Lower leg skin (tissue), 4 donors: ENCODE results near the gene CYP19A1. TPM values are rescaled to one million over a fixed set of nuclear protein-coding genes. Genes with fewer than 3 reads are reported as not detected.

Source experiments
- DNase-seq, 2 donors: peaks; one replicate each; pipeline ENCODE4 v3.0.0-alpha.2; 2019; ENCODE audit warnings: low spot score in 2 of 2
- H3K4me3 ChIP-seq: fragments of 200-600 bp; sonication (generic); 2 replicates; pipeline ENCODE4 v1.5.1; 2017; ENCODE audit warnings: mild to moderate bottlenecking, low read depth; ENCODE audit not compliant: poor library complexity, severe bottlenecking
- POLR2A ChIP-seq, 2 donors: fragments of 450-650 bp; IDR thresholded peaks; one replicate each; pipeline ENCODE4 v1.6.1; 2016 to 2017; ENCODE audit warnings: antibody characterized with exemption in 2 of 2, mild to moderate bottlenecking in 1 of 2, moderate library complexity in 1 of 2
- WGBS, 2 donors: methylation state at CpG; one replicate each; pipeline ENCODE4 v1.1.5; 2018; 5-methylcytosine and 5-hydroxymethylcytosine counted together
- intact Hi-C: fragments of 100-400 bp; cut with DNase I; formaldehyde crosslinking; loops from one replicate; pipeline ENCODE4 v1.15.0; 2023; ENCODE audit warnings: low total_unique reads
- total RNA-seq, 4 donors: library from RNA; depleted of rRNA; stranded (reverse); fragments of >200 nt; gene quantifications; one replicate each; pipeline ENCODE4 v1.1.0, GENCODE V29; 2016
- TF ChIP-seq, protein P1 (sequence below), 3 donors: fragments of 450-650 bp; IDR thresholded peaks; one replicate each; pipeline ENCODE4 v1.5.1; 2016; ENCODE audit warnings: antibody characterized with exemption in 3 of 3, mild to moderate bottlenecking in 3 of 3, moderate library complexity in 2 of 3

The CYP19A1 gene
- total RNA-seq, 4 donors from 2014 or later = 0.51 to 6.2 (median 2.6) TPM

DNA sequence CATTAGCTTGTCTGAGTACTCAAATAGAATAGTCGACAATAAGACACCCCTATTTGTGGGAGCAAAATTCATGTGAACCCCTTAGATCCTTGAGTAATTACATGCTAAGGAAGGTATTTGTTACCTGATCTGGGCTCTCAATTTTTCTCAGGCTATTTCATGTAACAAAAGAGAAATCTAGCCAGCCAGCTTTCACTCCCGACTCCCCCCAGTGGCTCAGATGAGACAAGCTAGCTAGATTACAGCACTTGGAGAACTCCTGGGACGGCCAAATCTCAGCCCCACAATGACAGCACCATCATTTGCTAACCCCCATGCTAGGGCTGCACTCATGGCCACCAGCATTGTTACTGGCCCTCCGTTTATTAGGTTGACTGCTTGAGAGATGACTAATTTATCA is 44.4 kb upstream of the CYP19A1 start:
- WGBS, 2 donors = 24 to 32% methylated on average over 4 of the region's 4 CpGs
- DNase-seq = peak in 1 of 2 donors; percentile 75
- no peak for TF ChIP-seq POLR2A (IDR thresholded peaks at IDR 0.05)
- TF ChIP-seq, protein P1, sequence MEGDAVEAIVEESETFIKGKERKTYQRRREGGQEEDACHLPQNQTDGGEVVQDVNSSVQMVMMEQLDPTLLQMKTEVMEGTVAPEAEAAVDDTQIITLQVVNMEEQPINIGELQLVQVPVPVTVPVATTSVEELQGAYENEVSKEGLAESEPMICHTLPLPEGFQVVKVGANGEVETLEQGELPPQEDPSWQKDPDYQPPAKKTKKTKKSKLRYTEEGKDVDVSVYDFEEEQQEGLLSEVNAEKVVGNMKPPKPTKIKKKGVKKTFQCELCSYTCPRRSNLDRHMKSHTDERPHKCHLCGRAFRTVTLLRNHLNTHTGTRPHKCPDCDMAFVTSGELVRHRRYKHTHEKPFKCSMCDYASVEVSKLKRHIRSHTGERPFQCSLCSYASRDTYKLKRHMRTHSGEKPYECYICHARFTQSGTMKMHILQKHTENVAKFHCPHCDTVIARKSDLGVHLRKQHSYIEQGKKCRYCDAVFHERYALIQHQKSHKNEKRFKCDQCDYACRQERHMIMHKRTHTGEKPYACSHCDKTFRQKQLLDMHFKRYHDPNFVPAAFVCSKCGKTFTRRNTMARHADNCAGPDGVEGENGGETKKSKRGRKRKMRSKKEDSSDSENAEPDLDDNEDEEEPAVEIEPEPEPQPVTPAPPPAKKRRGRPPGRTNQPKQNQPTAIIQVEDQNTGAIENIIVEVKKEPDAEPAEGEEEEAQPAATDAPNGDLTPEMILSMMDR (IDR thresholded peaks at IDR 0.05) = no peak
- no peak overlapping the region for H3K4me3 ChIP-seq
- intact Hi-C loops = loop anchor here (10.0 kb wide), 1 partner anchor 218 kb away; no protein-coding TSS in a partner anchor

DNA sequence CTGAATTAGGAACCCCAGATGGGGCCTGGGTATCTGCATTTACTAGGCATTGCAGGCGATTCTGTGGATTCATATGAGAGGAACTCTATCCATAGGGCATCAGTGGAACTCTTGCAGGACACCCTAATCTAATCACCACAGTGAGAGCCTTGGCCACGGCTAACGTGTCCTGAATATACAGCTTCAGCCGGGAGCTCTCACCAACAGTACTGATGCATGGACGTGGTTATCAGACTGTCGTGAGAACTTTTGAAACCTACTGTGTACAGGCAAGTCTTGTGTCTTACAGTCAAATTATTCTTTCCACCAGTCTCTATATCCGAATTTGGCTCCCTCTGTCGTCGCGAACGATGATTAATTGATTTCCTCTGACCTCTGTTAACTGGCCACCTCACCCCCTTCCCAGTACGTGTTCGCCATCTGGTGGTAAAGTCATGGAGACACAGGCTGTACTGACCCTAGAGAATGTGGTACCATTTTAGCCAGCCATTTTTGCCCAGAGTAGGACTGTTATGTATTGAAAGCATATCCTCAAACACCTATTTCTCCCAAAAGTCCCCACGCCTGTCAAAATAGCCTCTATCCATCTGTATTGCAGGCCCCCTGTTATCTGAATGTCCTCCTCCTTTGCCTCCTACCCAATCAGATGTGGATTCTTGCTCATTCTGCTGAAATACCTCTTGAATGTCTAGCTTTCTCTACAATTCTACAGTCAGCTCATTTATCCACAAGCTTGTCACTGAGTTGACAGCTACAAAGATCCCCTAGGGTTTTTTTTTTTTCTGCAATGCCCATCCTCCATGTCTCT is 42.8 kb upstream of the CYP19A1 start:
- intact Hi-C loops = loop anchor here (10.0 kb wide), 1 partner anchor 216 kb away; no protein-coding TSS in a partner anchor
- peak; percentile 53 to 86 for DNase-seq
- no peak overlapping the region for H3K4me3 ChIP-seq
- no peak for TF ChIP-seq POLR2A (IDR thresholded peaks at IDR 0.05)
- TF ChIP-seq, protein P1 (IDR thresholded peaks at IDR 0.05) = peak in 1 of 3 donors; percentile 86
- WGBS, 2 donors = 31 to 33% methylated on average over 14 of the region's 14 CpGs

DNA sequence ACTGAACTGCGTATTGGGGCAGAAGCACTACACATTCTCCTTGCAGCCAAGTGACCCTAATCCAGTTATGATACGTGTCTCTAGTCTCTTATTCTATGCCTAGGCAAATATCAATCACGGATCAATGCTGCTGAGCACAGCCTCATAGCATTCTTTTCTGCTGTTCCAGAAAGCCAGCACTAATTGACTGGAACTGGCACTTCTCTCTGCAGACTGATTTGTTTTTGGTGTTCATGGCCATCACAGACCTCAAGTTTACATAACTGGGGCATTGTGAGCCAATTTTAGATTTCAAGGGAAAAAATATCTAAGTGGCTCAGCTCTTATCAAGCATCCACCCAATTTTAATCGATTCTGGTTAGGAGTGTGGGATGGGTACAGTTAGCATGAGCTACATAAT is 41.0 kb upstream of the CYP19A1 start:
- TF ChIP-seq, protein P1 (IDR thresholded peaks at IDR 0.05) = no peak
- no peak for TF ChIP-seq POLR2A (IDR thresholded peaks at IDR 0.05)
- WGBS, 2 donors = 66 to 69% methylated on average over 4 of the region's 4 CpGs
- intact Hi-C loops = no loop called here
- DNase-seq = no peak
- H3K4me3 ChIP-seq = no peak overlapping the region

DNA sequence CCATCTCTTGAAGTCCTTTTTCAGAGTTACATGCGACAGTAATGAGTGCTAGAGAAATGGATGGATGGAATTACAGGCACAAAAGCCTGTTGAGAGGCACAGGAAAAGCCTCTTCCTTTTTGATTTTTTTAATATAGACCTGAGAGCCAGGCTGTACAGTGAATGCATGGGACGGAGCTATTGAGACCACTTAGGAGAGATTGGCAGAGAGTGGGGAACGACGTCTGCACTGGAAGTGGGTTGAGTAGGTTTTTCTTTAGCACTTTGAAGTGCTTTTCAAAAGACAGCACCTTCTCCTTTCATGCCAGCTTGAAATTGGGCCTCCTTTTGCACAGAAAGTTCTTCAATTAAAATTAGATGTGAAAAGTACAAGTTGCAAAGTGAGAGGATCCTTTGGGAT is 40.0 kb upstream of the CYP19A1 start:
- intact Hi-C loops = no loop called here
- H3K4me3 ChIP-seq = no peak overlapping the region
- peak in 1 of 2 donors; percentile 43 for DNase-seq

DNA sequence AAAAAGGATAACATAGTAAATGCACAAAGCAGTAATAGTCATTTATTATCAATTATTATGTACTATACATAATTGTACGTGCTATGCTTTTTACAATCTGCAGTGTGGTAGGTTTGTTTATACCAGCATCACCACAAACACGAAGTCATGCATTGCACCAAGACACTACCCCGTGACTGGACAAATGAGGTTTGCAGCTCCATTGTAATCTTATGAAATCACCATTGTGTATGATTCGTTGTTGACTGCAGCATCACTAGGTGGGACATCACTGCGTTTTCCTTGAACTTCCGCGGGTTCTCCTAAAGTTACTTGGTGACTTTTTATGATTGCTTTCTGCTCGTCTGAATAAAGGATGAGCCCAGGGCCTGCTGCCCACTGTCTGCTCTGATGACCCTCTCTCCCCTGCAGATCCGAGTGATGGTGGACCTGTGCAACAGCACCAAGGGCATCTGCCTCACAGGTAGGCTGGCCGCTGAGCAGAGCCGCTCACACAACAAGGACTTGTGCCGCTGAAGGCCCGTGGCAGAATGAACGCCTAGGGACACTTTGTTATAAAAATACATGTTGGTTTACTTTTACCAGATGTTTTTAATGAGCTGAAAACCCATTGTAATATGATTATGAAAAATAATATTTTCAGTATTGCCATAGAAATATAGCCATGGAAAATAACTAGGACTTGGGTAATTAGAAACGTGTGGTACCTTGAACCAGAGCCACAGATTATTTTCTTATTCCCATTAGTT is 38.8 kb upstream of the CYP19A1 start:
- TF ChIP-seq POLR2A (IDR thresholded peaks at IDR 0.05) = no peak
- TF ChIP-seq, protein P1 (IDR thresholded peaks at IDR 0.05) = no peak
- intact Hi-C loops = no loop called here
- peak; percentile 40 to 79 for DNase-seq
- WGBS, 2 donors = 76 to 78% methylated on average over 15 of the region's 15 CpGs
- no peak overlapping the region for H3K4me3 ChIP-seq

More for the DNA sequence above, 40.0 kb upstream of the CYP19A1 start:
- 71 to 83% methylated on average over 4 of the region's 4 CpGs for WGBS, 2 donors
- TF ChIP-seq POLR2A (IDR thresholded peaks at IDR 0.05) = no peak
- TF ChIP-seq, protein P1 (IDR thresholded peaks at IDR 0.05) = no peak
